Sigmoid colon (tissue), 4 donors: ENCODE measurements around the gene SAAL1.

Source experiments
- CTCF ChIP-seq, 4 experiments: fragments of 450-650 bp in 3 of 4; fragments of 200-600 bp in 1 of 4; IDR thresholded peaks; one replicate each; pipeline ENCODE4 v1.5.1; 2016 to 2019; ENCODE audit warnings: antibody characterized with exemption in 4 of 4, mild to moderate bottlenecking in 3 of 4, moderate library complexity in 2 of 4
- EP300 ChIP-seq, 4 donors: sonication (generic); formaldehyde crosslinking; IDR thresholded peaks; one replicate each; pipeline ENCODE4 v1.6.1; 2017; ENCODE audit warnings: antibody characterized with exemption in 4 of 4

GRCh38 chr11:18135308-18135707 is 29.4 kb upstream of the SAAL1 start:
- TF ChIP-seq CTCF (IDR thresholded peaks at IDR 0.05), result no peak
- TF ChIP-seq EP300 (IDR thresholded peaks at IDR 0.05), result no peak
